ENCODE results near the gene ATP5F1B. TPM values are rescaled to one million over a fixed set of nuclear protein-coding genes. Genes with fewer than 3 reads are reported as not detected.

Gene ATP5F1B
- total and polyA plus RNA-seq, 2 of the 8 experiments (the other 6 are each of a cell fraction or from before 2014, with no cell fraction given) = 900 to 1,522 TPM

- no peak for TF ChIP-seq KDM5A (IDR thresholded peaks at IDR 0.05; ENCODE audit: low read length)
- TF ChIP-seq RNF2 (IDR thresholded peaks at IDR 0.05; ENCODE audit: borderline replicate concordance, low read depth, low read length, missing control alignments, poor library complexity, severe bottlenecking) = no peak
- TF ChIP-seq BCL11A (IDR thresholded peaks at IDR 0.05; ENCODE audit: low read depth in 2 of 2, low read length in 2 of 2) = no peak
- TF ChIP-seq CHD2 (IDR thresholded peaks at IDR 0.05; ENCODE audit: low read length) = no peak
- 0 out of 2 replicates have a peak, but pooled peaks have one; percentile 17 for TF ChIP-seq RBBP5 (IDR thresholded peaks at IDR 0.05; ENCODE audit: borderline replicate concordance, low read depth, low read length)
- 0 out of 2 replicates have a peak, but pooled peaks have one; percentile 29 for TF ChIP-seq CREB1 (IDR thresholded peaks at IDR 0.05)
- no peak for TF ChIP-seq GTF2F1 (IDR thresholded peaks at IDR 0.05; ENCODE audit: borderline replicate concordance, low read depth, low read length)
- no peak for TF ChIP-seq EGR1 (IDR thresholded peaks at IDR 0.05; ENCODE audit: borderline replicate concordance, low read depth, low read length)
- TF ChIP-seq SRF (IDR thresholded peaks at IDR 0.05; ENCODE audit: low read depth, low read length) = no peak
- no peak for TF ChIP-seq SUZ12 (IDR thresholded peaks at IDR 0.05; ENCODE audit: low read length)
- TF ChIP-seq POLR2AphosphoS5 (IDR thresholded peaks at IDR 0.05; ENCODE audit: low read depth, low read length) = no peak
- no peak for TF ChIP-seq USF2 (IDR thresholded peaks at IDR 0.05; ENCODE audit: low read length)
- TF ChIP-seq RAD21 (IDR thresholded peaks at IDR 0.05 in 1 of 2, conservative IDR thresholded peaks at IDR 0.05 in 1 of 2; ENCODE audit: low read depth in 2 of 2, low read length in 2 of 2) = no peak
- no peak for TF ChIP-seq POLR2A (IDR thresholded peaks at IDR 0.05; ENCODE audit: control extremely low read depth in 1 of 2, low read depth in 2 of 2, low read length in 2 of 2)
- no peak for TF ChIP-seq CBX5 (IDR thresholded peaks at IDR 0.05; ENCODE audit: low read depth, low read length)
- TF ChIP-seq NRF1 (IDR thresholded peaks at IDR 0.05; ENCODE audit: low read depth, low read length) = no peak
- TF ChIP-seq ZNF274 (IDR thresholded peaks at IDR 0.05; ENCODE audit: borderline replicate concordance, extremely low read depth, low read length) = no peak
- TF ChIP-seq GABPA (IDR thresholded peaks at IDR 0.05; ENCODE audit: borderline replicate concordance, insufficient read depth, low read length) = no peak
- TF ChIP-seq CEBPB (IDR thresholded peaks at IDR 0.05; ENCODE audit: low read depth, low read length) = no peak
Observed at GRCh38 chr12:56634242-56634836, 11.4 kb downstream of the ATP5F1B start (continued).
